Chondrocyte (in vitro differentiated cells): ENCODE results near the gene KCNE2. TPM values are rescaled to one million over a fixed set of nuclear protein-coding genes. Genes with fewer than 3 reads are reported as not detected.

Experiments
- DNase-seq: peaks from one replicate; pipeline ENCODE4 v3.0.0; 2021; ENCODE audit warnings: mixed read lengths, low spot score
- H3K27ac Mint-ChIP-seq: one replicate; pipeline ENCODE4 v1.8.0; 2021; ENCODE audit warnings: mild to moderate bottlenecking, moderate library complexity, mixed read lengths; ENCODE audit not compliant: unreplicated experiment
- H3K27me3 Mint-ChIP-seq: 2 replicates; pipeline ENCODE4 v1.8.0; 2021; ENCODE audit warnings: low read depth, mixed read lengths
- H3K36me3 Mint-ChIP-seq: 2 replicates; pipeline ENCODE4 v1.8.0; 2021; ENCODE audit warnings: low read depth, mixed read lengths
- H3K4me1 Mint-ChIP-seq: 2 replicates; pipeline ENCODE4 v1.8.0; 2021; ENCODE audit warnings: low read depth, mild to moderate bottlenecking, mixed read lengths
- H3K4me3 Mint-ChIP-seq: one replicate; pipeline ENCODE4 v1.8.0; 2021; ENCODE audit warnings: mild to moderate bottlenecking, moderate library complexity, mixed read lengths; ENCODE audit not compliant: unreplicated experiment
- H3K9me3 Mint-ChIP-seq: 2 replicates; pipeline ENCODE4 v1.8.0; 2021; ENCODE audit warnings: low read depth, mixed read lengths
- total RNA-seq: library from RNA; stranded (reverse); gene quantifications from 3 replicates; pipeline ENCODE4 v1.2.1, GENCODE V29; 2021
- TF ChIP-seq, protein P1 (sequence below): fragments of 200-600 bp; sonication (generic); IDR thresholded peaks from 2 replicates; pipeline ENCODE4 v1.5.0; 2021; ENCODE audit warnings: antibody characterized with exemption, mild to moderate bottlenecking, moderate library complexity

Gene KCNE2
- total RNA-seq, 1 donor from 2014 or later: 0.35 TPM

DNA sequence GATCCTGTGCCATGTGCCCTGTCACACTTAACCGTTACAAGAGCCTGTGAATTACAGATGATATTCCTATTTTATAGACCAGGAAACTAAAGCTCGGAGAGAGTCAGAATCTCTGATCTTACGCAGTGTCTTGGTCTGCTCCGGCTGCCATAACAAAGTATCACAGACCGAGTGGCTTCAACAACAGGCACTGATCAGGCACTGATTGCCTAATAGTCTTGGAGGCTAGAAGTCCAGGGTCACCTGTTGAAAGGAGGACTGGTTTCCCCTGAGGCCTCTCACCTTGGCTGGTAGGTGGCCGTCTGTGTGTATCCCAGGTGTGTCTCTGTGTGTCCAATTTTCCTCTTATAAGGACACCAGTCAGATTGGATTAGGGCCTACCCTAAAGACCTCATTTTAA, 31.5 kb upstream of the KCNE2 start:
- DNase-seq: no peak
- Mint-ChIP-seq H3K4me1 (peaks cover 63% of the 10 kb centered on the region), H3K27ac (no peak overlapping the region), H3K36me3 (no peaks in the 10 kb centered on the region), H3K4me3 (no peak overlapping the region), H3K9me3 (peaks cover 9% of the 10 kb centered on the region), H3K27me3 (no peaks in the 10 kb centered on the region)
- TF ChIP-seq, protein P1, sequence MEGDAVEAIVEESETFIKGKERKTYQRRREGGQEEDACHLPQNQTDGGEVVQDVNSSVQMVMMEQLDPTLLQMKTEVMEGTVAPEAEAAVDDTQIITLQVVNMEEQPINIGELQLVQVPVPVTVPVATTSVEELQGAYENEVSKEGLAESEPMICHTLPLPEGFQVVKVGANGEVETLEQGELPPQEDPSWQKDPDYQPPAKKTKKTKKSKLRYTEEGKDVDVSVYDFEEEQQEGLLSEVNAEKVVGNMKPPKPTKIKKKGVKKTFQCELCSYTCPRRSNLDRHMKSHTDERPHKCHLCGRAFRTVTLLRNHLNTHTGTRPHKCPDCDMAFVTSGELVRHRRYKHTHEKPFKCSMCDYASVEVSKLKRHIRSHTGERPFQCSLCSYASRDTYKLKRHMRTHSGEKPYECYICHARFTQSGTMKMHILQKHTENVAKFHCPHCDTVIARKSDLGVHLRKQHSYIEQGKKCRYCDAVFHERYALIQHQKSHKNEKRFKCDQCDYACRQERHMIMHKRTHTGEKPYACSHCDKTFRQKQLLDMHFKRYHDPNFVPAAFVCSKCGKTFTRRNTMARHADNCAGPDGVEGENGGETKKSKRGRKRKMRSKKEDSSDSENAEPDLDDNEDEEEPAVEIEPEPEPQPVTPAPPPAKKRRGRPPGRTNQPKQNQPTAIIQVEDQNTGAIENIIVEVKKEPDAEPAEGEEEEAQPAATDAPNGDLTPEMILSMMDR: no peak

DNA sequence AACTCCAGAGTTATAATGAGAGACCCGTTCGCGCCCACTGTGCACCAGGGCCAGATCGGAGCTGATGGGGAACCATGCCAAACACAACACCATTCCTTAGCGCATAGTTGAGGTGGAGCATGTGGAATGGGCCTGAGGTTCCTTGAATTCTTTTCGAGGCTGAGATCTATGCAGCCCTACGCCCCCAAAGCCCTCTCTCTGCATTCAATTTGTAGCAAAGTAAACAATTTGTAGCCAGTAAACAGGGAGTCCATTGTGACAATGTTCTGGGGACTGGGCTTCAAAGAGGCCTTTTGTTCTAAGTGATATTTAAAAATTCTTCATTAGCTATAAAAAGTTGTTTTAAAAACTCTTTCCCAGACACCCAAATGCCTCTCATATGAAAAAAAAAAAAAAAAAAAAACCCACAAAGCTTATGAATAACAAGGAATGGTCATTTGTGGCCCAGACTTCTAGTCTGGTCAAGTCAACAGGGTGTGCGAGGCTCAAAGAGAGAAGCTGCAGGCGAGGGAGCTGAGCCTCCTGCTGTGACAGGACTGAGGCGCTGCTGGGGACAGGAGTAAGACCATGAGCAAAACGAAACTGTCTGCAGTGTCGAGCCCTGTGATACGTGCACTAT, 30.6 kb upstream of the KCNE2 start:
- no peaks in the 10 kb centered on the region for H3K27me3 Mint-ChIP-seq
- peaks cover 64% of the 10 kb centered on the region for H3K4me1 Mint-ChIP-seq
- peak overlapping the region; percentile 83 for H3K27ac Mint-ChIP-seq
- TF ChIP-seq, protein P1: no peak
- peak overlapping the region; percentile 56 for H3K4me3 Mint-ChIP-seq
- peaks cover 9% of the 10 kb centered on the region for H3K9me3 Mint-ChIP-seq
- no peaks in the 10 kb centered on the region for H3K36me3 Mint-ChIP-seq
- no peak for DNase-seq

DNA sequence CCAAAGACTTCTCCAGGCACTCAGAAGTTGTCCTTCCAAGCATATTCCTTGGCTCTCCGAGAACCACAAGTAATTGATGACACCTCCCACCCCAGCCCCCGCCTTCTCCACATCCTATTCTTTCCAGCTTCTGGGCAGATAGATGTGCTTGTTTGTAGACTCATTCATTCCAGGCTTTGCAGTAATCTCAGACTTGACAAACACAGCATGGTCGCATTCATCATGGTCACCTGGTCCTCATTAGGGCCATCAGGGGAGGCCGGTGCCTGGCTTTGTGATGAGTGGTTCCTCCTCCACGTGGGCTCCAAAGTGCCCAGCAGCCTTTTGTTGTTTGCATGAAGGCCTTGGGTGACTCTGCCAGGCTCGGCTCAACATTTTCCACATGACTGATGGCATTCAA, 28.5 kb upstream of the KCNE2 start:
- Mint-ChIP-seq H3K9me3 (no peaks in the 10 kb centered on the region), H3K27ac (peak overlapping the region; percentile 89), H3K36me3 (no peaks in the 10 kb centered on the region), H3K4me1 (peaks cover 84% of the 10 kb centered on the region), H3K27me3 (no peaks in the 10 kb centered on the region), H3K4me3 (no peak overlapping the region)
- TF ChIP-seq, protein P1: no peak
- DNase-seq: no peak

DNA sequence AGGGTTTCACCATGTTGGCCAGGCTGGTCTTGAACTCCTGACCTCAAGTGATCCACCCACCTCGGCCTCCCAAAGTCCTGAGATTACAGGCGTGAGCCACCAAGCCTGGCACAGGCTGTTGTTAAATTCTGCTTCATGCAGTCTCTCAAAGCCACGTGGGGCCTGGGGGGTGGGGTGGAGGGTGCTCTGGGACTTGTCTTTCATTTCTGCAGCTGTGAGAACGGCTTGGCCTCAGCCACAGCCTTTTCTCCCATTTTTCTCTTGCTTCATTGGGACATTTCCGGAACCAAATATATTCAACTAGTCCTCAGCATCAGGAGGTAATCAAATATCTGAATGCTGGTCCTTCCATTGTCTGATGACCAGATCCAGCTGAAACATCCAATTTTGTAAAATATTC, 27.6 kb upstream of the KCNE2 start:
- Mint-ChIP-seq H3K27ac (peak overlapping the region; percentile 89), H3K4me3 (no peak overlapping the region), H3K4me1 (peaks cover 90% of the 10 kb centered on the region), H3K9me3 (no peaks in the 10 kb centered on the region), H3K36me3 (no peaks in the 10 kb centered on the region), H3K27me3 (no peaks in the 10 kb centered on the region)
- DNase-seq: no peak
- TF ChIP-seq, protein P1: no peak

DNA sequence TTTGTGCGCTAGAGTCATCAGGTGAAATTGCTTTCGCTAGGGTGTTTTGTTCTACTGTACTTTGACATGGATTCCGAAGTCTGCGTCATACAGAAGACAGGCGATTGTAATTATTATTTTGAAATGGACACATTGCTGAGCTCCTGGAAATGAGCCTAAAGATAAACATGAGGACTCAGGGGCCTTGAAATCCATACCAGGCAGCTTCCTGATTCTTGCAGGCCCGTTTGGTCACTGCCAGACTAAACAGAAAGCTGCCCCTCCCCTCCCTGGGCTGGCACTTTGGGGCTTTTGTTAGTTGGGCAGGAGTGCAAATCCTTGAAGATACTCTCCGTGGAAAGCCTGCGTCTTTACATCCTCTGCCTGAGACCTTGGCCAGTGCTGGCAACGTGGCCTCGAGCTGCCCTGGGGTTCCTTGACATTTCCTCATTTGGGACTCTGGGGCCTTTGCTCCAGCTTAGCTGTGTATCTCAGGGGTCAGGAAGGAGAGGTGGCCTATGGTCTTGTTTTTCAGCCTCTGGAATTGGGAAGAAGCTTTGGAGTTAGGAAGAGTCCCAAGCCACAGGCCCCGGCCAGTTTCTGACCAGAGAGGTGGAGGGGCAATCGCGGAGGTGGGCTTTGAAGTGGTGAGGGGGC, 26.9 kb upstream of the KCNE2 start:
- Mint-ChIP-seq H3K4me1 (peaks cover 92% of the 10 kb centered on the region), H3K4me3 (peak overlapping the region; percentile 17), H3K9me3 (no peaks in the 10 kb centered on the region), H3K27ac (peak overlapping the region; percentile 89), H3K36me3 (no peaks in the 10 kb centered on the region), H3K27me3 (no peaks in the 10 kb centered on the region)
- TF ChIP-seq, protein P1: no peak
- DNase-seq: no peak
